MM.1S (cell line): ENCODE results near the gene HEATR3.

ENCODE experiments used
- EZH2 ChIP-seq: fragments of 300-600 bp; sonication (generic); optimal IDR thresholded peaks from 2 replicates; pipeline ENCODE3; 2017; ENCODE audit warnings: low read depth, mild to moderate bottlenecking, antibody characterized with exemption, low read length, mixed read lengths
- EZH2phosphoT487 ChIP-seq: fragments of 300-600 bp; sonication (generic); IDR thresholded peaks from 2 replicates; pipeline ENCODE4 v1.6.1; 2018; ENCODE audit warnings: antibody characterized with exemption, low read length
- TF ChIP-seq, protein P1 (sequence below): fragments of 300-600 bp; sonication (generic); IDR thresholded peaks from 2 replicates; pipeline ENCODE4 v1.5.1; 2016; ENCODE audit warnings: antibody characterized with exemption, low read length, mixed read lengths

GRCh38 chr16:50144211-50144610, 78.4 kb downstream of the HEATR3 start:
- no peak for TF ChIP-seq EZH2phosphoT487
- TF ChIP-seq, protein P1, sequence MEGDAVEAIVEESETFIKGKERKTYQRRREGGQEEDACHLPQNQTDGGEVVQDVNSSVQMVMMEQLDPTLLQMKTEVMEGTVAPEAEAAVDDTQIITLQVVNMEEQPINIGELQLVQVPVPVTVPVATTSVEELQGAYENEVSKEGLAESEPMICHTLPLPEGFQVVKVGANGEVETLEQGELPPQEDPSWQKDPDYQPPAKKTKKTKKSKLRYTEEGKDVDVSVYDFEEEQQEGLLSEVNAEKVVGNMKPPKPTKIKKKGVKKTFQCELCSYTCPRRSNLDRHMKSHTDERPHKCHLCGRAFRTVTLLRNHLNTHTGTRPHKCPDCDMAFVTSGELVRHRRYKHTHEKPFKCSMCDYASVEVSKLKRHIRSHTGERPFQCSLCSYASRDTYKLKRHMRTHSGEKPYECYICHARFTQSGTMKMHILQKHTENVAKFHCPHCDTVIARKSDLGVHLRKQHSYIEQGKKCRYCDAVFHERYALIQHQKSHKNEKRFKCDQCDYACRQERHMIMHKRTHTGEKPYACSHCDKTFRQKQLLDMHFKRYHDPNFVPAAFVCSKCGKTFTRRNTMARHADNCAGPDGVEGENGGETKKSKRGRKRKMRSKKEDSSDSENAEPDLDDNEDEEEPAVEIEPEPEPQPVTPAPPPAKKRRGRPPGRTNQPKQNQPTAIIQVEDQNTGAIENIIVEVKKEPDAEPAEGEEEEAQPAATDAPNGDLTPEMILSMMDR: no peak
- no peak for TF ChIP-seq EZH2
